GM23248 (cell line): ENCODE results near the gene KCNJ12. TPM values are rescaled to one million over a fixed set of nuclear protein-coding genes. Genes with fewer than 3 reads are reported as not detected.

ENCODE experiments used
- DNase-seq: peaks from one replicate; pipeline ENCODE4 v3.0.0-alpha.2; 2015
- H2AFZ ChIP-seq: fragments of 200-600 bp; sonication (generic); 2 replicates; pipeline ENCODE4 v1.6.1; 2016; ENCODE audit warnings: antibody characterized with exemption
- H3F3A ChIP-seq: fragments of 200-600 bp; sonication (generic); 2 replicates; pipeline ENCODE4 v1.6.1; 2016; ENCODE audit warnings: mild to moderate bottlenecking, antibody characterized with exemption, mixed run types; ENCODE audit not compliant: insufficient read depth
- H3K27ac ChIP-seq: fragments of 200-600 bp; sonication (generic); 2 replicates; pipeline ENCODE4 v1.5.1; 2016; ENCODE audit warnings: mild to moderate bottlenecking
- H3K27me3 ChIP-seq: fragments of 200-600 bp; sonication (generic); replicated peaks from 2 replicates; pipeline ENCODE4 v1.6.1; 2016; ENCODE audit warnings: mild to moderate bottlenecking; ENCODE audit not compliant: insufficient read depth
- H3K36me3 ChIP-seq: fragments of 200-600 bp; sonication (generic); 2 replicates; pipeline ENCODE4 v1.6.1; 2016; ENCODE audit warnings: low read depth, mild to moderate bottlenecking
- H3K4me1 ChIP-seq: fragments of 200-600 bp; sonication (generic); 2 replicates; pipeline ENCODE4 v1.6.1; 2016; ENCODE audit warnings: mild to moderate bottlenecking; ENCODE audit not compliant: insufficient read depth
- H3K4me2 ChIP-seq: fragments of 200-600 bp; sonication (generic); one replicate; pipeline ENCODE4 v1.6.1; 2016; ENCODE audit warnings: mild to moderate bottlenecking; ENCODE audit not compliant: unreplicated experiment
- H3K4me3 ChIP-seq: fragments of 200-600 bp; sonication (generic); 2 replicates; pipeline ENCODE4 v1.5.1; 2016; ENCODE audit warnings: mild to moderate bottlenecking
- H3K79me2 ChIP-seq: fragments of 200-600 bp; sonication (generic); 2 replicates; pipeline ENCODE4 v1.6.1; 2016; ENCODE audit warnings: mild to moderate bottlenecking; ENCODE audit not compliant: insufficient read depth
- H3K9ac ChIP-seq: fragments of 200-600 bp; sonication (generic); 2 replicates; pipeline ENCODE4 v1.6.1; 2016; ENCODE audit warnings: mild to moderate bottlenecking
- H3K9me2 ChIP-seq: fragments of 200-600 bp; sonication (generic); 2 replicates; pipeline ENCODE4 v1.6.1; 2016; ENCODE audit warnings: mixed run types, mild to moderate bottlenecking, moderate library complexity; ENCODE audit not compliant: insufficient read depth
- H3K9me3 ChIP-seq: fragments of 200-600 bp; sonication (generic); one replicate; pipeline ENCODE4 v1.6.1; 2017; ENCODE audit warnings: low read depth
- H4K20me1 ChIP-seq: fragments of 200-600 bp; sonication (generic); 2 replicates; pipeline ENCODE4 v1.6.0; 2016; ENCODE audit not compliant: insufficient read depth
- EZH2 ChIP-seq: fragments of 200-600 bp; sonication (generic); IDR thresholded peaks from 2 replicates; pipeline ENCODE4 v1.6.1; 2018; ENCODE audit warnings: antibody characterized with exemption, mild to moderate bottlenecking; ENCODE audit not compliant: insufficient read depth, poor library complexity, severe bottlenecking
- EZH2phosphoT487 ChIP-seq: fragments of 200-600 bp; sonication (generic); IDR thresholded peaks from 2 replicates; pipeline ENCODE4 v1.6.1; 2018; ENCODE audit warnings: antibody characterized with exemption, moderate library complexity, mild to moderate bottlenecking, low read depth; ENCODE audit not compliant: insufficient read depth
- WGBS, 2 experiments: methylation state at CpG; one replicate each; pipeline ENCODE4 v1.1.6; 2015 to 2017; ENCODE audit warnings: low lambda C conversion rate in 2 of 2, low coverage in 1 of 2; ENCODE audit errors: missing lambda C conversion rate in 2 of 2; 5-methylcytosine and 5-hydroxymethylcytosine counted together
- in situ Hi-C: fragments of 300-500 bp; cut with MboI; formaldehyde crosslinking; loops from 2 replicates; pipeline ENCODE4 v1.15.0; 2020
- polyA plus RNA-seq: library from polyadenylated mRNA; unstranded; fragments of >200 nt; fragmentation: Nextera tagmentation; extraction: Ambion mirVana; gene quantifications from 2 replicates; pipeline ENCODE4 v1.2.1, GENCODE V29; 2016
- total RNA-seq: library from RNA; depleted of rRNA; stranded (reverse); fragments of >200 nt; shearing (Covaris generic); gene quantifications from 2 replicates; pipeline ENCODE4 v1.2.3, GENCODE V29; 2014

The KCNJ12 gene
- total and polyA plus RNA-seq, 2 experiments from 2014 or later, result 0.29 to 0.54 TPM

DNA sequence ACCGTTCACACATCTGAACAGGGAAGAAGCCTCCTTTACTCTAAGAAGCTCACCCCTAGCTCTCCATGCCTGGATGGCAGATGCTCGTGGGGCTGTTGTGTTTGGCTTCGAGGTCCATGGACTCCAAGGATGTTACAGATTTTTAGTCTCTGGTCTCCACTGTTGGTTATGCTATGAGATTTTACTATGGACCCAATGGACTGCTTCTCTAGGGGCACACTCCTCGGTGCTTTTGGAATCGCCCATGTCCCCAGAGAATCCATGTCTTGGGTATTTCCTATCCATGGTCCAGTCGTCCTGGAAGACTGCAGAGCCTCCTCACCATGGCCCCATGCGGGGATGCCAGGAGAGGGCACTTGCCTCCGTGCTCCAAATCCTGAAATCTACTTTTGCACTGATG is 83.4 kb downstream of the KCNJ12 start:
- H3F3A ChIP-seq, result 0 out of 2 replicates have a peak, but pooled peaks cover 5% of the 10 kb centered on the region
- H3K27me3 ChIP-seq, result peaks cover 37% of the 10 kb centered on the region
- no peak overlapping the region for H3K4me2 ChIP-seq
- no peaks in the 10 kb centered on the region for H3K9me3 ChIP-seq
- TF ChIP-seq EZH2phosphoT487 (no peak), EZH2 (no peak)
- no peaks in the 10 kb centered on the region for H3K79me2 ChIP-seq
- no peak overlapping the region for H3K9ac ChIP-seq
- no peak overlapping the region for H3K27ac ChIP-seq
- no peaks in the 10 kb centered on the region for H3K9me2 ChIP-seq
- no peak overlapping the region for H3K4me3 ChIP-seq
- H3K36me3 ChIP-seq, result no peaks in the 10 kb centered on the region
- DNase-seq, result no peak
- no peaks in the 10 kb centered on the region for H4K20me1 ChIP-seq
- in situ Hi-C loops, result loop anchor here (10.0 to 25.0 kb wide), 3 partner anchors 103 to 278 kb away; no protein-coding TSS in a partner anchor
- WGBS, 2 experiments, result 59 to 62% methylated on average over 8 of the region's 8 CpGs
- no peaks in the 10 kb centered on the region; the same call in 1 of the 2 replicates for H3K4me1 ChIP-seq
- H2AFZ ChIP-seq, result no peak overlapping the region

DNA sequence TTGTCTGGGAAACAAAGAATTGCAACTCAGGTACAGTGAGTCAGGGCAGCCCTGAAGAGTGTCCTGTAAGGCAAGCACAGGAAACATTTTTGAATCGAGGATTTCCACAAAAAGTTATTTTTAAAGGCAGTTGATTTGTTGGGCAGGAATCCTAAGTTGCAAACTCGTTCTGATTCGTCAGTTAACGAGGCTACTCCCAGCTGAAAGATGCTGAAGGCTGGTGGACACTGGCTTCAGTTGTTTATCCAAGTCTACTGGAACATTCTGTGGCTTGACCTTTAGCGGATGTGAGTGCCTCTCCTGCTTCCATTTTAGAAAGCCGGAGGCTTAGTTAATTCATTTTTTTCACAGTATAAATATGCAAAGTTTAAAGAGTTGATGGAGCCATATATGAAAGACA is 84.2 kb downstream of the KCNJ12 start:
- H3K4me2 ChIP-seq, result no peak overlapping the region
- H3K79me2 ChIP-seq, result no peaks in the 10 kb centered on the region
- no peak overlapping the region for H2AFZ ChIP-seq
- 0 out of 2 replicates have a peak, but pooled peaks cover 5% of the 10 kb centered on the region for H3F3A ChIP-seq
- H3K27ac ChIP-seq, result no peak overlapping the region
- no peaks in the 10 kb centered on the region for H3K9me3 ChIP-seq
- H3K4me3 ChIP-seq, result no peak overlapping the region
- H3K9me2 ChIP-seq, result no peaks in the 10 kb centered on the region
- WGBS, 2 experiments, result 69 to 70% methylated on average over 6 of the region's 6 CpGs
- no peak for DNase-seq
- H3K27me3 ChIP-seq, result peaks cover 37% of the 10 kb centered on the region
- in situ Hi-C loops, result loop anchor here (25.0 kb wide), 2 partner anchors 102 to 277 kb away; no protein-coding TSS in a partner anchor
- no peaks in the 10 kb centered on the region for H4K20me1 ChIP-seq
- no peak overlapping the region for H3K9ac ChIP-seq
- H3K36me3 ChIP-seq, result no peaks in the 10 kb centered on the region
- TF ChIP-seq EZH2phosphoT487 (no peak), EZH2 (no peak)
- H3K4me1 ChIP-seq, result no peaks in the 10 kb centered on the region; the same call in 1 of the 2 replicates

- Histone ChIP-seq H3K36me3 (no peaks in the 10 kb centered on the region), H4K20me1 (no peaks in the 10 kb centered on the region)
Measured at GRCh38 chr17:21462237-21462636, 86.1 kb downstream of the KCNJ12 start.

DNA sequence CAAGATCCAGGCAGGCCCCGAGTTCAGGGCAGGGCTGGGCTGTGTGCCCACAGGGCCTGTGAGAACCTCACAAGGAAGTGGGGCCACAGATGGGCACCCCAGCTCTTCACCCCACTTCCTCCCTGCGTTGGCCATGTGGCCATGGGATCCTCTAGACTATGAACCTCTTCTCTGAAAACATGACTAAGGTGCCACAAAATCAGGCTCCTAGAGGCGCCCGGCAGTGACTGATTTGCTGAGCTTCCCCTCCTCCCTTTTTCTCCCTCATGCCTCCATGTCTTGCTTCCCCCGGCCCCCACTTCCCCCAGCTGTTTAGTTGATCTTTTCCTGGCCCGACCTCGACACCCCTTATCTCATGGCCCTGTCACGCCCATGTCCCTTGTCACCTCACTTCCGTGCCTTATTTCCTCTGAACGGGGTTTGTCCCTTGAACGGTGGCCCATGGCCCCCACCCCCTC is 87.1 kb downstream of the KCNJ12 start:
- no peak overlapping the region for H3K9ac ChIP-seq

More at GRCh38 chr17:21462237-21462636, 86.1 kb downstream of the KCNJ12 start:
- Histone ChIP-seq H3K9me3 (no peaks in the 10 kb centered on the region), H3K4me1 (no peaks in the 10 kb centered on the region; the same call in 1 of the 2 replicates), H3K4me2 (no peak overlapping the region), H3K79me2 (no peaks in the 10 kb centered on the region), H3K9ac (no peak overlapping the region), H3K9me2 (no peaks in the 10 kb centered on the region), H3K27me3 (peaks cover 37% of the 10 kb centered on the region), H3K27ac (no peak overlapping the region), H3F3A (no peaks in the 10 kb centered on the region), H2AFZ (no peak overlapping the region), H3K4me3 (no peak overlapping the region)
- in situ Hi-C loops, result loop anchor here (25.0 kb wide), 2 partner anchors 100 to 275 kb away; no protein-coding TSS in a partner anchor
- DNase-seq, result no peak
- 77 to 81% methylated on average over 8 of the region's 8 CpGs for WGBS, 2 experiments
- TF ChIP-seq EZH2, result no peak
- no peak for TF ChIP-seq EZH2phosphoT487

More for the DNA sequence above, 87.1 kb downstream of the KCNJ12 start:
- H3K4me1 ChIP-seq, result no peaks in the 10 kb centered on the region
- DNase-seq, result no peak
- H3K4me2 ChIP-seq, result no peak overlapping the region
- 61 to 91% methylated on average over 5 to 11 of the region's 11 CpGs for whole genome bisulfite sequencing, 2 experiments
- H3K4me3 ChIP-seq, result no peak overlapping the region
- no peaks in the 10 kb centered on the region for H3K36me3 ChIP-seq
- H3F3A ChIP-seq, result no peaks in the 10 kb centered on the region
- TF ChIP-seq EZH2phosphoT487 (no peak), EZH2 (no peak)
- in situ Hi-C loops, result loop anchor here (25.0 kb wide), 2 partner anchors 99 to 274 kb away; no protein-coding TSS in a partner anchor
- H3K9me2 ChIP-seq, result no peaks in the 10 kb centered on the region
- no peaks in the 10 kb centered on the region for H4K20me1 ChIP-seq
- H2AFZ ChIP-seq, result no peak overlapping the region
- H3K9me3 ChIP-seq, result no peaks in the 10 kb centered on the region
- H3K27me3 ChIP-seq, result peaks cover 39% of the 10 kb centered on the region
- H3K27ac ChIP-seq, result no peak overlapping the region
- no peaks in the 10 kb centered on the region for H3K79me2 ChIP-seq
